Right hindlimb (tissue), 1 donor: ENCODE data around the gene PRAMEF11.
"Not testable (repeated sequence)": the region's sequence is repeated elsewhere in the genome, so short reads cannot be mapped to it uniquely, and the experiment has no call there.

Source experiments
- DNase-seq: peaks from one replicate; pipeline ENCODE4 v3.0.0-alpha.2; 2018

The PRAMEF11 gene

DNA sequence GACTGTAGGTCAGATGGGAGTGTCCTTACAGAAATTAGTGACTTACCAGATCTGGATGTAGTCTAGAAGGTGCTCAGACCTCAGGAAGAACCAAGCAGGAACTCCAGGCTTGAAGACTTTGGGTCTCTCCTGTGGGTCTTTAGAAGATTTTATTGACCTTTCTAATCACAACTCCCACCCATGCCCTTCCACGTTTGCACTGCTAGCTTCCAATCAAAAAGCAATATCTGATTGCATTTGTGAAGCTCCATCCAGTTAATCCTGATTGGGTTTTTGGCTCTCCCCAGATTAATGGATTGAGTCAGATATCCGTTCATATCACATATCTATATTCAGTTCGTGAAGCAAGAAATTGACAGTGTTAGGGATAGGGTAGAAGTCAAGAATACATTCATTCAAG, at the start of gene PRAMEF11:
Gene PRAMEF11, minus strand, starts transcription at position 101 of the 400 bp plus-strand sequence. CDS start 2,621 bp downstream, outside the sequence.
- DNase-seq, result not testable (repeated sequence)

GRCh38 chr1:12878453-12878852, 47.2 kb upstream of the PRAMEF11 start:
- not testable (repeated sequence) for DNase-seq

GRCh38 chr1:12863131-12863880, 32.1 kb upstream of the PRAMEF11 start:
- DNase-seq, result not testable (repeated sequence)

DNA sequence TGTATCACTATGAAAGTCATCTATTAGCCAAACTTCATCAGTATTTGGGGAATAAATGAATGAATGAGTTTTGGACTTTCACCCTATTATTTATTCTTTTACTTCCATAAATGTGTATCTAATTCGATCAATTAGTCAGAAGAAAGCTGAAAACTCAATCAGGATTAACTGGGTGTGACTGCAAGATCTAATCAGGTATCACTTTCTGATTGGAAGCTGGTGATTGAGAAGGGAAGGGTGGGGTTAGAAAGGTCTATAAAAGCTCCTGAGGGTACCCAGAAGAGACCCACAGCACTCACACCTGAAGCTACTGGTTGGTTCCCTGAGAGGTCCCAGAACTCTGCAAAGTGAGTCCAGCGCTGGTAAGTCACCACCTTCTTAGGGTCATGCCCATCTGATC, 25.6 kb upstream of the PRAMEF11 start, which contains the start of gene PRAMEF2:
Gene PRAMEF2, plus strand, starts transcription at position 301 of the 400 bp plus-strand sequence. CDS start 1,924 bp downstream, outside the sequence.
- not testable (repeated sequence) for DNase-seq

DNA sequence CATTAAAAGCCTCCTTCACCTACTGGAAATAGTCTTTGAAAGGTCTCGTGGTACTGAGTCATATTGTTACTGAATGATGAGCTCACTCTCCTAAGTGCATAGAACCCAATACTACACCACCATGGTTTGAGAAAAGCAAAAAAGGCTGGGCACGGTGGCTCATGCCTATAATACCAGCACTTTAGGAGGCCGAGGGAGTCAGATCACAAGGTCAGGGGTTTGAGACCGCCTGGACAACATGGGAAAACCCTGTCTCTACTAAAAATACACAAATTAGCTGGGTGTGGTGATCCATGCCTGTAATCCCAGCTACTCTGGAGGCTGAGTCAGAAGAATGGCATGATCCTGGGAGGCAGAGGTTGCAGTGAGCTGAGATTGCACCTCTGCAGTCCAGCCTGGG, 20.6 kb upstream of the PRAMEF11 start:
- DNase-seq, result no peak

DNA sequence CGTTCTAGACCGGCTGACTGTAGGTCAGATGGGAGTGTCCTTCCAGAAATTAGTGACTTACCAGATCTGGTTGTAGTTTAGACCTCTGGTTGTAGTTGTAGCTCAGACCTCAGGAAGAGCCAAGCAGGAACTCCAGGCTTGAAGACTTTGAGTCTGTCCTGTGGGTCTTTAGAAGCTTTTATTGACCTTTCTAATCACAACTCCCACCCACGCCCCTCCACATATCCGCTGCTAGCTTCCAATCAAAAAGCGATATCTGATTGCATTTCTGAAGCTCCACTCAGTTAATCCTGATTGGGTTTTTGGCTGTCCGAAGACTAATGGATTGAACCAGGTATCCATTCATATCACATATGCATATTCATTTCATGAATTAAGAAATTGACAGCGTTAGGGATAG, 17.4 kb upstream of the PRAMEF11 start, which contains the start of gene HNRNPCL1:
Gene HNRNPCL1, minus strand, starts transcription at position 101 of the 400 bp plus-strand sequence. CDS start 431 bp downstream, outside the sequence.
- not testable (repeated sequence) for DNase-seq

DNA sequence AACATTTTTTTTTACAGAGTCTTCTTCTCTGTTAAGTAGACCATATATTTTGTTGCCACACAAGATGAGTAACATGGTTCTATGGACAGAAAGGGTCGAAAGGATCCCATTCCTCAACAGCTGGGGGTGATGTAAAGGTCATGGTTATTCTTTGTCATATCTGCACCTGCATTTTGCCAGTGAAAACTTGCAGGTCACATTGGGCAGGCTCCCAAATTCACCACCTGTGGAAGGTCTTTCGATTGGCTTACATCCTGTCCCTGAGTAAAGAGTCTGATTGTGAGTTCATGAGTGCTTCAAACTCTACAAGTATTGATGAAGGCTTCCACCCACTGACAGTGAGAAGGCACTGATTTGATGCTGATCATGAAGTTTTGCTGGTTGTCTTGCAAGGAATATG, 2.0 kb upstream of the PRAMEF11 start:
- not testable (repeated sequence) for DNase-seq

DNA sequence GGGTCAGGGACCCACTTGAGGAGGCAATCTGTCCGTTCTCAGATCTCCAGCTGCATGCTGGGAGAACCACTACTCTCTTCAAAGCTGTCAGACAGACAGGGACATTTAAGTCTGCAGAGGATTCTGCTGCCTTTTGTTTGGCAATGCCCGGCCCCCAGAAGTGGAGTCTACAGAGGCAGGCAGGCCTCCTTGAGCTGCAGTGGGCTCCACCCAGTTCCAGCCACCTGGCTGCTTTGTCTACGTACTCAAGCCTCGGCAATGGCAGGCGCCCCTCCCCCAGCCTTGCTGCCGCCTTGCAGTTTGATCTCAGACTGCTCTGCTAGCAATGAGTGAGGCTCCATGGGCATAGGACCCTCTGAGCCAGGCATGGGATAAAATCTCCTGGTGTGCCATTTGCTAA, 12.1 kb downstream of the PRAMEF11 start:
- DNase-seq, result not testable (repeated sequence)

DNA sequence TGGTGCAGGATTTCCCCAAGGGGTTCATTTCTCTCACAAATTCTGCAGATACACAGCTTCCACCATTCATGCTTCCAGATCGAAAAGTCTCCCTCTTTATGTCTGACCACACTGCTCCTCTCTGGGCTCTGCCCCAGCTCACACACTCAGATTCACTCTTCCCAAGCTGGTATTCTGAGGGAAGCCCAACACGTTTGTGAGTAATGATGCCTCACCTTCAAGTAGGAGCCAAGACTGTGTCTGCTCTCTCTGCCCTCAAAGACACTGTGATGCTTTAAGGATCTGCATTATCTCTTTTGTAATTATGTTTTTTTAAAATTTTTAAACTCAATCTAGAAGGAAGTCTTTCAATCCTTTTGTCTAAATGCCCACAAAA, 19.8 kb downstream of the PRAMEF11 start:
- no peak for DNase-seq

GRCh38 chr1:12810691-12811408, 20.4 kb downstream of the PRAMEF11 start:
- no peak for DNase-seq

DNA sequence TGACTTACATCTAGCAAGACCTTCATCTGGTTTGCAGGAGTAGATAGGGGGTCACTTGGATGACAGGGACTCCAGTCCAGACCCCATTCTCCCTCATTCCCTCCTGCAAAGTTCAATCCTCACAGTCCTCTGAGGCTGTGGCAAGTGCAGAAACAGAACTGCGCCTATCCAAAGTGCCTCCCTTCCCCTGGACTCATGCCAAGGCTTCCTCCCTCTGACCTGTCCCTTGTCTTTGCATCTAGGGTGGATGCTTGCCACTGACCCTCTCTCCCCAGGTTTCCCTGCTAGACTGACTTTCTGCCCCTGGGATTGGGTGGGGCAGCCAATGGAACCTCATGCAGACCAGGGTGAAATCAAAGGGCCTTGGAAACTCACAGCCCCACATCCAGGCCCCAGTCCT, 21.3 kb downstream of the PRAMEF11 start:
- DNase-seq, result no peak

DNA sequence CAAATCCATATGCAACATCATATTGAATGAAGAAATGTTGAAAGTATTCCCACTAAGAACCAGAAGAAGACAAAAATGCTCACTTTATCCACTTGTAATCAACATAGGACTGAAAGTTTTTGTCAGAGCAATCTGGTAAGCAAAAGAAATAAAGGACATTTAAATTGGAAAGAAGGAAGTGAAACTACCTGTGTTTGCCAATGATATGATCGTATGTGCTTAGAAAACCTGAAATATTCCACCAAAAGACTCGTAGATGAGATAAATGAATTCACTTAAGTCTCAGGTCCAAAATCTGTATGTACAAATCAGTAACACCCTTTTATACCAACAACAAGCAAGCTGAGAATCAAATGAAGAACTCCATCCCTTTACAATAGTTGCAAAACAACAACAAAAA, 31.5 kb downstream of the PRAMEF11 start:
- no peak for DNase-seq

DNA sequence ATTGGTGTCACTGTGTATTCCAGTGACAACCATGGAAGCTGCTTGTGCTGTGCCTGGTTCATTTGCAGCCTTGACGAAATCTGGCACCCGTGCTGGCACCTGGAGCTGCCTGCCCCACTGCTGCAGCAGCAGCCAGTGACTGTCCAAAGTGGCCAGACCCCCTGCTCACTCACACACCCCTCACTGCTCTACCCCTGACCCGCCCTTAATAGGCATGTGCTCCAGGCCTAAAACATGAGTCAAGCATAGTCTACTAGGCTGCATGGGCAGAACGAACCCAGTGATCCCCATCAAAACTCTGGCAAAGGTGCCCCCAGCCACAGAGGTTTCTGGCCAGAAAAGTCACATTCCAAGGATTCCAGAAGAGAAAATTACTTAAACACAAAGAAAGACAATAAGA, 32.3 kb downstream of the PRAMEF11 start:
- no peak for DNase-seq

DNA sequence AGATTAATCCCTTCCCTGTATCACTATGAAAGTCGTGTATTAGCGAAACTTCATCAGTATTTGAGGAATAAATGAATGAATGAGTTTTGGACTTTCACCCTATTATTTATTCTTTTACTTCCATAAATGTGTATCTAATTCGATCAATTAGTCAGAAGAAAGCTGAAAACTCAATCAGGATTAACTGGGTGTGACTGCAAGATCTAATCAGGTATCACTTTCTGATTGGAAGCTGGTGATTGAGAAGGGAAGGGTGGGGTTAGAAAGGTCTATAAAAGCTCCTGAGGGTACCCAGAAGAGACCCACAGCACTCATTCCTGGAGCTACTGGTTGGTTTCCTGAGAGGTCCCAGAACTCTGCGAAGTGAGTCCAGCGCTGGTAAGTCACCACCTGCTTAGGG, 40.1 kb downstream of the PRAMEF11 start, which contains the start of gene PRAMEF1:
Gene PRAMEF1, plus strand, starts transcription at position 301 of the 400 bp plus-strand sequence. CDS start 1,831 bp downstream, outside the sequence.
- DNase-seq, result not testable (repeated sequence)

DNA sequence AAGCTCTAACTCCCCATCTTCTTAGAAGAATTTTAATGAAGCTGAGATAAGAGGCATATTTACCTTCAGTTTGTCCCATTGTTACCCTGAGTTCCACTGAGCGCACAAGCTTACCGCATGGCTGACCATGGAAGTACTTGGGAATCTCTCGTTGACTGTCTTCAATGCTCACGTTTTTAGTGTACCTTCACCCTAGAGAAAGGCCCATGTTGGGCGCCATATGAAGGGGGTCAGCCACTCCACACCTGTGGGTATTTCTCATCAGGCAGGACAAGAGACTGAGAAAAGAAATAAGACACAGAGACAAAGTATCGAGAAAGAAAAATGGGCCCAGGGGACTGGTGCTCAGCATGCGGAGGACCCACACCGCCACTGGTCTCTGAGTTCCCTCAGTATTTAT, 46.5 kb downstream of the PRAMEF11 start:
- DNase-seq, result not testable (repeated sequence)

DNA sequence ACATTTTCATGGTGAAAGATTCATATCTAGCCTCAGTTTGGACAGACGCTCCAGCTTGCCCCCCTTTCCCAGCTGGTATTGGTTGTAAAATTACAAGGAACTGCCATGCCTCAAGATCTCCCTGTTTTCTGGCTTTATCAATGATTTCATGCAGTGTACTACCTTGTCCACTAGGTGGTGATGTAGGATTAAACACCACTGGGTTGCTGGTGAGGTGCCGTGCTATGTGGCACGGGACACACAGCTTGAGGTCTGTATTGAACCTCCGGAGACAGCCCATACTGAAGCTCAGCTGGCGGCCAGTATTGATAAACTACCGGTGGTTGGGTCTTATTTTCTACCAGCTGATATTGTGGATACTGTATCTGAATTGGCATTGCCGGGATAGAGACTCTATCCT, 47.4 kb downstream of the PRAMEF11 start:
- not testable (repeated sequence) for DNase-seq

DNA sequence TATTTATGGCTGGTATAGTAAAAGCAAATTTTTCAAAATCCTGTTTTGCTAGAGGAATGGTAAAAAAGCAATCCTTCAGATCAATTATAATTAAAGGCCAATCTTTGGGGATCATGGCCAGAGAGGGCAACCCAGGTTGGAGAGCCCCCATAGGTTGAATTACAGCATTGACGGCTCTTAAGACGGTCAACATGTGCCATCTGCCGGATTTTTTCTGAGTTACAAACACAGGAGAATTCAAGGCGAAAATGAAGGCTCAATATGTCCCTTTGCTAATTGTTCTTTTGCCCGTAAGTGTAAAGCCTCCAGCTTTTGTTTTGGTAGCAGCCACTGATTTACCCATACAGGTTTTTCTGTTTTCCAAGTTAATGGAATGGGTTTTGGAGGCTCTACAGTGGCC, 49.7 kb downstream of the PRAMEF11 start:
- not testable (repeated sequence) for DNase-seq

- DNase-seq, result no peak
Observed at GRCh38 chr1:12778907-12779306, 52.3 kb downstream of the PRAMEF11 start.

DNA sequence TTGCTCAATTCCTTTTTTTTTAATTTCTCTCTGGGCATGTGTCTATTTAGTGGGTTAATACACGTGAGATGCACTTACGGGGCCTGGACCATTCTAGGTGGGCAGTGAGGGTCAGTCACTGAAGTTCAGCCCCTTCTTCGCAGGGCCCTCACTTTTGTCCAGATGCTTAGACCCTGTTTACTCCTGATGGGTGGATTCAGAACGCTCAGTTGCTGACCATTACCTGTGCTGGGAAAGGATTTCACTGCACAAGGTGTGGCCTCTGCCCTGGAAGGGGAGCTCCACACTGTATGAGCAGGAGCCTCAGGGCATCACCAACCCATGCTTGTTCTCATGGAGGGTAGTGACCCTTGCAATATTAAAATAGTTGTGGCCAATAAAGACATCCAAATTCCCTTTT, 53.1 kb downstream of the PRAMEF11 start:
- no peak for DNase-seq

DNA sequence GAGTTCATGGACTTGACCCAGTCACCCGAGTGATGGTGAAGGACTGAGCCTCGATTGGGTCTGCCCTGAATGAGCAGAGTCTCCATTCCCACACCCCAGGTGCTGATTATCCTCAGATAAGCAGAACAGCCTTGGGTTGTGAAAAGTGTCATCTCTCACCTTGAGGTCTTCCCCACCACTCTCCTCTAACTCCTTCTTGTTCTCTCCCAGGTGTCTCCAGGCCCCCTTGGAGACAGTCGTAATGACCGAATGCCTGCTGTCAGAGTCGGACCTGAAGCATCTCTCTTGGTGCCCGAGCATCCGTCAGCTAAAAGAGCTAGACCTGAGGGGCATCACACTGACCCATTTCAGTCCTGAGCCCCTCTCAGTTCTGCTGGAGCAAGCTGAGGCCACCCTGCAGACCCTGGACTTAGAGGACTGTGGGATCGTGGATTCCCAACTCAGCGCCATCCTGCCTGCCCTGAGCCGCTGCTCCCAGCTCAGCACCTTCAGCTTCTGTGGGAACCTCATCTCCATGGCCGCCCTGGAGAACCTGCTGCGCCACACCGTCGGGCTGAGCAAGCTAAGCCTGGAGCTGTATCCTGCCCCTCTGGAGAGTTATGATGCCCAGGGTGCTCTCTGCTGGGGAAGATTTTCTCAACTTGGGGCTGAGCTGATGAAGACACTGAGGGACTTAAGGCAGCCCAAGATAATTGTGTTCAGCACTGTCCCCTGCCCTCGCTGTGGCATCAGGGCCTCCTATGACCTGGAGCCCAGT, 54.2 kb downstream of the PRAMEF11 start:
- DNase-seq, result no peak

DNA sequence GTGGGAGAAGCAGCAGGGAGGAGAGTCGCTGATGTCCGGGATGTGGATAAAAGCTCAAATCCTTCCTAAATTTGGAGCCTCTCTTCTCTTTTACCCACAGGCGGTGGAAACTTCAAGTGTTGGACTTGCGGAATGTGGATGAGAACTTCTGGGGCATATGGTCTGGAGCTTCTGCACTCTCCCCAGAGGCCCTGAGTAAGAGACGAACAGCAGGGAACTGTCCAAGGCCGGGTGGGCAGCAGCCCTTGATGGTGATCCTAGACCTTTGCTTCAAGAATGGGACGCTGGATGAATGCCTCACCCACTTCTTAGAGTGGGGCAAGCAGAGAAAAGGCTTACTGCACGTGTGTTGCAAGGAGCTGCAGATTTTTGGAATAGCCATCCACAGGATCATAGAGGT, 55.8 kb downstream of the PRAMEF11 start:
- DNase-seq, result no peak

DNA sequence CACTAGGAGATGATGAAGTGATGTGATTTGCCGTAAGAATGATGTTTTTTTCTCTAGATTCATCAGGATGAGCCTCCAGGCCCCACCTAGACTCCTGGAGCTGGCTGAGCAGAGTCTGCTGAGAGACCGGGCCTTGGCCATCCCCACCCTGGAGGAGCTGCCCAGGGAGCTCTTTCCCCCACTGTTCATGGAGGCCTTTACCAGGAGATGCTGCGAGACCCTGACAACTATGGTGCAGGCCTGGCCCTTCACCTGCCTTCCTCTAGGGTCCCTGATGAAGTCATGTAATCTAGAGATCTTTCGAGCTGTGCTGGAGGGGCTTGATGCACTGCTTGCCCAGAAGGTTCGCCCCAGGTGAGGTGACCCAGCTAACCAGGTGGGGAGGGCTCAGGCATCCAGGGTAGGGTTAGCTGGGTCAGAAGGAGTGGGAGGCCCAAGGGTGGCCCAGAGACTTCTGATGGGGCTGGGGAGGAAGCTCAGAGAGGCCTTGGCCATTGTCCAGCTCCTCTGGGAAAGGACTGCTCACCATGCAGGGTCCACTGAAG, 56.3 kb downstream of the PRAMEF11 start:
- no peak for DNase-seq
